HepG2 (cell line): ENCODE results near the gene COBL. TPM values are rescaled to one million over a fixed set of nuclear protein-coding genes. Genes with fewer than 3 reads are reported as not detected.

ENCODE experiments used
- ATAC-seq: fragments of 200-7000 bp; cut with Tn5 transposase; 3 replicates; pipeline ENCODE4 v1.9.1; 2020; ENCODE audit warnings: mild to moderate bottlenecking, moderate library complexity
- BruUV-seq: library from RNA; stranded (reverse); fragments of 400-500 nt; replicated peaks from 2 replicates; lab custom pipeline; 2021; lab: Mats Ljungman, UMichigan
- CTCF ChIA-PET: fragments of 300-600 bp; formaldehyde crosslinking; extraction: SDS; loops from one replicate; lab custom pipeline; 2021; ENCODE audit warnings: low total read pairs, inconsistent platforms, low intra/inter-chr PET ratio; lab: Yijun Ruan, JAX
- POLR2A ChIA-PET: fragments of 350-600 bp; sonication (Branson Sonifier 250); formaldehyde crosslinking; loops from one replicate; lab custom pipeline; 2020; ENCODE audit warnings: antibody characterized with exemption, inconsistent platforms; lab: Yijun Ruan, JAX
- DNase-seq: peaks from one replicate; pipeline ENCODE4 v3.0.0-alpha.2; 2015; ENCODE audit warnings: low spot score
- FAIRE-seq: peaks from 3 replicates; lab custom pipeline; 2011; peaks lifted over from hg19 to GRCh38; lab: Jason Lieb, UNC
- H2AFZ ChIP-seq: one replicate; pipeline ENCODE4 v1.6.1; 2011; ENCODE audit warnings: low read length, inconsistent platforms
- H3K27ac ChIP-seq: fragments of 300-600 bp; 3 replicates; pipeline ENCODE4 v1.8.0; 2011; ENCODE audit warnings: mixed run types, mild to moderate bottlenecking, mixed read lengths, low read length, inconsistent platforms; ENCODE audit not compliant: insufficient read depth; ENCODE audit errors: extremely low read length
- H3K27me3 ChIP-seq, 2 experiments: fragments of 200-600 bp in 1 of 2; 2 replicates in 1 of 2; 3 replicates in 1 of 2; pipeline versions ENCODE4 v1.6.0 to v1.8.0; 2011; ENCODE audit warnings: low read length in 2 of 2, mild to moderate bottlenecking in 2 of 2, moderate library complexity in 2 of 2, inconsistent platforms in 1 of 2; ENCODE audit not compliant: insufficient read depth in 2 of 2, control insufficient read depth in 1 of 2
- H3K36me3 ChIP-seq, 2 experiments: fragments of 200-600 bp in 1 of 2; replicated peaks in 1 of 2; 2 replicates in 1 of 2; 3 replicates in 1 of 2; pipeline versions ENCODE4 v1.5.1 to v1.8.0; 2011; ENCODE audit warnings: low read length in 2 of 2, inconsistent platforms in 1 of 2; ENCODE audit not compliant: insufficient read depth in 2 of 2, control insufficient read depth in 1 of 2
- H3K4me1 ChIP-seq: 2 replicates; pipeline ENCODE4 v1.5.1; 2012; ENCODE audit warnings: low read length, inconsistent platforms; ENCODE audit not compliant: insufficient read depth
- H3K4me2 ChIP-seq: 2 replicates; pipeline ENCODE4 v1.6.0; 2011; ENCODE audit warnings: low read depth, low read length, inconsistent platforms
- H3K4me3 ChIP-seq, 3 experiments: fragments of 200-600 bp in 1 of 3; sonication (generic), shearing (Covaris generic) in 1 of 3; replicated peaks in 1 of 3; 2 replicates each; pipeline ENCODE4 v1.5.1; 2011 to 2016; ENCODE audit warnings: low read length in 3 of 3, inconsistent platforms in 2 of 3, low read depth in 2 of 3, mild to moderate bottlenecking in 2 of 3, control low read depth in 1 of 3, mixed read lengths in 1 of 3; ENCODE audit not compliant: insufficient read depth in 1 of 3
- H3K79me2 ChIP-seq: one replicate; pipeline ENCODE4 v1.6.1; 2011; ENCODE audit warnings: low read length, inconsistent platforms; ENCODE audit not compliant: insufficient read depth
- H3K9ac ChIP-seq: 2 replicates; pipeline ENCODE4 v1.6.0; 2011; ENCODE audit warnings: mild to moderate bottlenecking, low read depth, low read length, inconsistent platforms; ENCODE audit not compliant: insufficient read depth
- H3K9me3 ChIP-seq: 2 replicates; pipeline ENCODE4 v1.5.1; 2012; ENCODE audit warnings: mild to moderate bottlenecking, low read length
- H4K20me1 ChIP-seq: 2 replicates; pipeline ENCODE4 v1.6.0; 2011; ENCODE audit warnings: inconsistent platforms, mild to moderate bottlenecking, low read length, moderate library complexity; ENCODE audit not compliant: insufficient read depth
- ELF4 ChIP-seq: sonication (generic); formaldehyde crosslinking; IDR thresholded peaks from 2 replicates; pipeline ENCODE4 v1.5.0; 2020; ENCODE audit warnings: missing genetic modification reagents, mild to moderate bottlenecking, moderate library complexity, borderline replicate concordance
- KLF6 ChIP-seq: IDR thresholded peaks from 2 replicates; pipeline ENCODE4 v1.8.0; 2016; ENCODE audit warnings: missing biosample characterization, missing genetic modification reagents
- MIXL1 ChIP-seq: IDR thresholded peaks from 2 replicates; pipeline ENCODE4 v1.6.1; 2016
- NFATC3 ChIP-seq: sonication (generic); formaldehyde crosslinking; IDR thresholded peaks from 2 replicates; pipeline ENCODE4 v1.5.1; 2020; ENCODE audit warnings: mild to moderate bottlenecking, missing genetic modification reagents
- PPARG ChIP-seq: conservative IDR thresholded peaks from 2 replicates; pipeline ENCODE4 v1.6.1; 2016; ENCODE audit warnings: missing biosample characterization, missing genetic modification reagents
- RAD21 ChIP-seq: fragments of 450-650 bp; formaldehyde crosslinking; IDR thresholded peaks from 2 replicates; pipeline ENCODE4 v1.5.0; 2020; ENCODE audit warnings: mild to moderate bottlenecking
- RFXAP ChIP-seq: sonication (generic); formaldehyde crosslinking; IDR thresholded peaks from 2 replicates; pipeline ENCODE4 v1.4.0; 2020; ENCODE audit warnings: missing genetic modification reagents, borderline replicate concordance
- SMC3 ChIP-seq: IDR thresholded peaks from 2 replicates; pipeline ENCODE4 v1.6.1; 2011; ENCODE audit warnings: low read length, improper control_type of control experiment
- STAG1 ChIP-seq: sonication (generic); formaldehyde crosslinking; IDR thresholded peaks from 2 replicates; pipeline ENCODE4 v1.4.0; 2020; ENCODE audit warnings: missing genetic modification reagents
- XBP1 ChIP-seq: sonication (generic); formaldehyde crosslinking; IDR thresholded peaks from 2 replicates; pipeline ENCODE4 v1.5.0; 2020; ENCODE audit warnings: missing genetic modification reagents
- ZNF138 ChIP-seq: sonication (generic); formaldehyde crosslinking; IDR thresholded peaks from 2 replicates; pipeline ENCODE4 v1.5.0; 2020; ENCODE audit warnings: mild to moderate bottlenecking, low read depth, missing genetic modification reagents
- ZNF282 ChIP-seq: fragments of 450-650 bp; IDR thresholded peaks from 2 replicates; pipeline ENCODE4 v1.6.1; 2018; ENCODE audit not compliant: partially characterized antibody
- ZNF460 ChIP-seq: sonication (generic); formaldehyde crosslinking; IDR thresholded peaks from 2 replicates; pipeline ENCODE4 v1.5.1; 2020; ENCODE audit warnings: missing genetic modification reagents, mild to moderate bottlenecking, borderline replicate concordance
- ZNF724P ChIP-seq: sonication (generic); formaldehyde crosslinking; IDR thresholded peaks from 2 replicates; pipeline ENCODE4 v1.8.0; 2022; ENCODE audit warnings: missing genetic modification reagents, borderline replicate concordance
- ZNF781 ChIP-seq: sonication (generic); formaldehyde crosslinking; IDR thresholded peaks from 2 replicates; pipeline ENCODE4 v1.5.1; 2020; ENCODE audit warnings: borderline replicate concordance, mild to moderate bottlenecking, missing genetic modification reagents; ENCODE audit errors: not compliant biosample characterization
- WGBS: methylation state at CpG from one replicate; pipeline ENCODE4 v1.1.6; 2017; ENCODE audit warnings: low lambda C conversion rate; 5-methylcytosine and 5-hydroxymethylcytosine counted together
- in situ Hi-C: cut with HindIII; loops from 2 replicates; pipeline ENCODE4 v1.10.0; 2017; ENCODE audit warnings: low pct_unique_long_range_greater_than_20kb; ENCODE audit not compliant: extremely low pct_ligation_motif_present
- intact Hi-C: fragments of 100-400 bp; cut with micrococcal nuclease; formaldehyde crosslinking; loops from one replicate; pipeline ENCODE4 v1.10.0; 2022; ENCODE audit not compliant: unreplicated experiment
- polyA plus RNA-seq, 8 experiments: library from polyadenylated mRNA; depleted of rRNA in 3 of 8; stranded (reverse) in 7 of 8; unstranded in 1 of 8; fragments of >200 nt; fragmentation: Illumina TruSeq in 4 of 8; extraction: Trizol in 4 of 8; gene quantifications; 2 replicates each; pipeline versions ENCODE4 v1.2.1 to v1.2.3, GENCODE V29; 2011 to 2016; ENCODE audit warnings: low read depth in 4 of 8, missing spikeins in 1 of 8, mixed read lengths in 1 of 8; ENCODE audit not compliant: insufficient read depth in 1 of 8
- total RNA-seq, 5 experiments: library from RNA; depleted of rRNA; stranded (reverse); fragments of >200 nt; fragmentation: Illumina TruSeq; extraction: Trizol; gene quantifications; 2 replicates each; pipeline ENCODE4 v1.2.3, GENCODE V29; 2016; ENCODE audit warnings: low read depth in 1 of 5
- TF ChIP-seq, protein P1 (sequence below), 2 experiments: sonication (generic) in 1 of 2; formaldehyde crosslinking in 1 of 2; IDR thresholded peaks; 2 replicates each; pipeline versions ENCODE4 v1.4.0 to v1.6.1; 2018 to 2020; ENCODE audit warnings: missing genetic modification reagents in 2 of 2, borderline replicate concordance in 1 of 2, low read depth in 1 of 2, mild to moderate bottlenecking in 1 of 2, missing biosample characterization in 1 of 2
- TF ChIP-seq, protein P2 (sequence below): sonication (generic); formaldehyde crosslinking; IDR thresholded peaks from 2 replicates; pipeline ENCODE4 v1.4.0; 2020; ENCODE audit warnings: missing genetic modification reagents
- TF ChIP-seq, protein P3 (sequence below): sonication (generic); formaldehyde crosslinking; IDR thresholded peaks from 2 replicates; pipeline ENCODE4 v1.5.0; 2020; ENCODE audit warnings: mild to moderate bottlenecking, missing genetic modification reagents
- TF ChIP-seq, protein P4 (sequence below): sonication (generic); formaldehyde crosslinking; IDR thresholded peaks from 2 replicates; pipeline ENCODE4 v1.4.0; 2020; ENCODE audit warnings: mild to moderate bottlenecking, missing genetic modification reagents

COBL gene
- total and polyA plus RNA-seq, 2 of the 13 experiments (the other 11 are each of a cell fraction or from before 2014, with no cell fraction given) = 3.8 to 4.9 TPM

- in situ Hi-C loops = loop anchor here (5.0 to 25.0 kb wide), 2 partner anchors 204 to 1051 kb away; no protein-coding TSS in a partner anchor
- no peak overlapping the region for H3K4me3 ChIP-seq
- WGBS = 54% methylated on average over 9 of the region's 9 CpGs
- H3K79me2 ChIP-seq = no peaks in the 10 kb centered on the region
- H3K4me1 ChIP-seq = no peaks in the 10 kb centered on the region
- no peaks in the 10 kb centered on the region for H3K27me3 ChIP-seq
- DNase-seq (peak; percentile 64), ATAC-seq (peak; percentile 98), FAIRE-seq (peak; percentile 87)
- H2AFZ ChIP-seq = no peak overlapping the region
- no peak overlapping the region for H3K27ac ChIP-seq
- ChIA-PET CTCF (interaction anchor here (1.0 to 4.1 kb wide), 2 partner anchors 206 to 265 kb away, joined by 3 to 38 read pairs; no protein-coding TSS in a partner anchor), POLR2A (interaction anchor here (1.8 kb wide), 1 partner anchor 204 kb away, joined by 7 read pairs; no protein-coding TSS in a partner anchor)
- intact Hi-C loops = loop anchor here (1.0 to 5.0 kb wide), 6 partner anchors 96 to 1071 kb away; partner anchors contain the start of genes GRB10 and ZPBP
- no peaks in the 10 kb centered on the region; the same call in 1 of the 2 replicates for H4K20me1 ChIP-seq
- H3K9ac ChIP-seq = no peak overlapping the region
- no peak overlapping the region for H3K4me2 ChIP-seq
- H3K9me3 ChIP-seq = no peaks in the 10 kb centered on the region
- BruUV-seq = no TSS peak
- no peaks in the 10 kb centered on the region for H3K36me3 ChIP-seq
- no peak for TF ChIP-seq ZNF781 (CRISPR knock-in tag)
- TF ChIP-seq XBP1 (CRISPR knock-in tag) = no peak
- TF ChIP-seq ZNF724P = no peak
- no peak for TF ChIP-seq PPARG (CRISPR knock-in tag)
- TF ChIP-seq ZNF282 = no peak
- TF ChIP-seq SMC3 = peak; percentile 88
- no peak for TF ChIP-seq ELF4 (CRISPR knock-in tag)
- no peak for TF ChIP-seq NFATC3 (CRISPR knock-in tag)
- peak; percentile 28; the same call in 1 of the 2 replicates for TF ChIP-seq RAD21 (CRISPR knock-in tag)
- TF ChIP-seq KLF6 (CRISPR knock-in tag) = no peak
- peak; percentile 85 for TF ChIP-seq STAG1 (CRISPR knock-in tag)
- no peak for TF ChIP-seq RFXAP (CRISPR knock-in tag)
- TF ChIP-seq, protein P1, sequence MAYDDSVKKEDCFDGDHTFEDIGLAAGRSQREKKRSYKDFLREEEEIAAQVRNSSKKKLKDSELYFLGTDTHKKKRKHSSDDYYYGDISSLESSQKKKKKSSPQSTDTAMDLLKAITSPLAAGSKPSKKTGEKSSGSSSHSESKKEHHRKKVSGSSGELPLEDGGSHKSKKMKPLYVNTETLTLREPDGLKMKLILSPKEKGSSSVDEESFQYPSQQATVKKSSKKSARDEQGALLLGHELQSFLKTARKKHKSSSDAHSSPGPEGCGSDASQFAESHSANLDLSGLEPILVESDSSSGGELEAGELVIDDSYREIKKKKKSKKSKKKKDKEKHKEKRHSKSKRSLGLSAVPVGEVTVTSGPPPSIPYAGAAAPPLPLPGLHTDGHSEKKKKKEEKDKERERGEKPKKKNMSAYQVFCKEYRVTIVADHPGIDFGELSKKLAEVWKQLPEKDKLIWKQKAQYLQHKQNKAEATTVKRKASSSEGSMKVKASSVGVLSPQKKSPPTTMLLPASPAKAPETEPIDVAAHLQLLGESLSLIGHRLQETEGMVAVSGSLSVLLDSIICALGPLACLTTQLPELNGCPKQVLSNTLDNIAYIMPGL (CRISPR knock-in tag; IDR thresholded peaks at IDR 0.05; ENCODE audit: borderline replicate concordance in 1 of 2, low read depth in 1 of 2) = 0 out of 4 replicates have a peak, but pooled peaks of 1 of the 2 experiments have one; percentile 22
- no peak for TF ChIP-seq ZNF138 (CRISPR knock-in tag)
- TF ChIP-seq MIXL1 = peak; percentile 55; the same call in 1 of the 2 replicates
- TF ChIP-seq, protein P2, sequence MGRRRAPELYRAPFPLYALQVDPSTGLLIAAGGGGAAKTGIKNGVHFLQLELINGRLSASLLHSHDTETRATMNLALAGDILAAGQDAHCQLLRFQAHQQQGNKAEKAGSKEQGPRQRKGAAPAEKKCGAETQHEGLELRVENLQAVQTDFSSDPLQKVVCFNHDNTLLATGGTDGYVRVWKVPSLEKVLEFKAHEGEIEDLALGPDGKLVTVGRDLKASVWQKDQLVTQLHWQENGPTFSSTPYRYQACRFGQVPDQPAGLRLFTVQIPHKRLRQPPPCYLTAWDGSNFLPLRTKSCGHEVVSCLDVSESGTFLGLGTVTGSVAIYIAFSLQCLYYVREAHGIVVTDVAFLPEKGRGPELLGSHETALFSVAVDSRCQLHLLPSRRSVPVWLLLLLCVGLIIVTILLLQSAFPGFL (CRISPR knock-in tag) = no peak
- TF ChIP-seq, protein P3, sequence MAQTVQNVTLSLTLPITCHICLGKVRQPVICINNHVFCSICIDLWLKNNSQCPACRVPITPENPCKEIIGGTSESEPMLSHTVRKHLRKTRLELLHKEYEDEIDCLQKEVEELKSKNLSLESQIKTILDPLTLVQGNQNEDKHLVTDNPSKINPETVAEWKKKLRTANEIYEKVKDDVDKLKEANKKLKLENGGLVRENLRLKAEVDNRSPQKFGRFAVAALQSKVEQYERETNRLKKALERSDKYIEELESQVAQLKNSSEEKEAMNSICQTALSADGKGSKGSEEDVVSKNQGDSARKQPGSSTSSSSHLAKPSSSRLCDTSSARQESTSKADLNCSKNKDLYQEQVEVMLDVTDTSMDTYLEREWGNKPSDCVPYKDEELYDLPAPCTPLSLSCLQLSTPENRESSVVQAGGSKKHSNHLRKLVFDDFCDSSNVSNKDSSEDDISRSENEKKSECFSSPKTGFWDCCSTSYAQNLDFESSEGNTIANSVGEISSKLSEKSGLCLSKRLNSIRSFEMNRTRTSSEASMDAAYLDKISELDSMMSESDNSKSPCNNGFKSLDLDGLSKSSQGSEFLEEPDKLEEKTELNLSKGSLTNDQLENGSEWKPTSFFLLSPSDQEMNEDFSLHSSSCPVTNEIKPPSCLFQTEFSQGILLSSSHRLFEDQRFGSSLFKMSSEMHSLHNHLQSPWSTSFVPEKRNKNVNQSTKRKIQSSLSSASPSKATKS (CRISPR knock-in tag) = no peak
- TF ChIP-seq, protein P4, sequence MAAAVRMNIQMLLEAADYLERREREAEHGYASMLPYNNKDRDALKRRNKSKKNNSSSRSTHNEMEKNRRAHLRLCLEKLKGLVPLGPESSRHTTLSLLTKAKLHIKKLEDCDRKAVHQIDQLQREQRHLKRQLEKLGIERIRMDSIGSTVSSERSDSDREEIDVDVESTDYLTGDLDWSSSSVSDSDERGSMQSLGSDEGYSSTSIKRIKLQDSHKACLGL (CRISPR knock-in tag) = no peak
- TF ChIP-seq ZNF460 = no peak
Observed at GRCh38 chr7:51162724-51163329, 153.8 kb downstream of the COBL start.
